OCI-LY1 (cell line): ENCODE measurements around the gene CSTF1.

ENCODE experiments used
- H2AFZ ChIP-seq: fragments of 200-600 bp; sonication (generic), shearing (Covaris generic); 2 replicates; pipeline ENCODE4 v1.6.0; 2014; ENCODE audit warnings: antibody characterized with exemption, mild to moderate bottlenecking, low read length
- H3F3A ChIP-seq: fragments of 200-600 bp; sonication (generic), shearing (Covaris generic); 2 replicates; pipeline ENCODE4 v1.6.0; 2014; ENCODE audit warnings: mild to moderate bottlenecking, antibody characterized with exemption, low read length, moderate library complexity; ENCODE audit not compliant: insufficient read depth
- H3K27ac ChIP-seq: fragments of 200-600 bp; sonication (generic); 2 replicates; pipeline ENCODE4 v1.5.1; 2014; ENCODE audit warnings: low read length, mixed run types, mild to moderate bottlenecking, low read depth; ENCODE audit not compliant: poor library complexity, severe bottlenecking
- H3K27me3 ChIP-seq: fragments of 200-600 bp; sonication (generic); 2 replicates; pipeline ENCODE4 v1.6.0; 2014; ENCODE audit warnings: antibody characterized with exemption, mild to moderate bottlenecking, low read length, moderate library complexity; ENCODE audit not compliant: insufficient read depth
- H3K36me3 ChIP-seq: fragments of 200-600 bp; sonication (generic); 2 replicates; pipeline ENCODE4 v1.6.1; 2014; ENCODE audit warnings: mild to moderate bottlenecking, antibody characterized with exemption, low read length, moderate library complexity, mixed read lengths; ENCODE audit not compliant: insufficient read depth
- H3K4me1 ChIP-seq: fragments of 200-600 bp; sonication (generic); 2 replicates; pipeline ENCODE4 v1.5.1; 2014; ENCODE audit warnings: mild to moderate bottlenecking, low read length, moderate library complexity; ENCODE audit not compliant: insufficient read depth, severe bottlenecking
- H3K4me2 ChIP-seq: fragments of 200-600 bp; sonication (generic), shearing (Covaris generic); 2 replicates; pipeline ENCODE4 v1.6.1; 2014; ENCODE audit warnings: low read length
- H3K4me3 ChIP-seq: fragments of 200-600 bp; sonication (generic); 2 replicates; pipeline ENCODE4 v1.5.1; 2014; ENCODE audit warnings: low read length, low read depth, mild to moderate bottlenecking, mixed read lengths; ENCODE audit not compliant: poor library complexity, severe bottlenecking
- H3K79me2 ChIP-seq: fragments of 200-600 bp; shearing (Covaris generic); 2 replicates; pipeline ENCODE4 v1.6.1; 2016; ENCODE audit warnings: mixed run types, low read length, mixed read lengths; ENCODE audit not compliant: insufficient read depth
- H3K9ac ChIP-seq: fragments of 200-600 bp; sonication (generic), shearing (Covaris generic); 2 replicates; pipeline ENCODE4 v1.6.1; 2014; ENCODE audit warnings: mild to moderate bottlenecking, low read length, mixed read lengths
- H3K9me2 ChIP-seq: fragments of 200-600 bp; sonication (generic), shearing (Covaris generic); 2 replicates; pipeline ENCODE4 v1.6.1; 2014; ENCODE audit warnings: low read depth, mild to moderate bottlenecking, low read length, mixed read lengths
- H3K9me3 ChIP-seq: fragments of 200-600 bp; shearing (Covaris generic); 2 replicates; pipeline ENCODE4 v1.6.1; 2014; ENCODE audit warnings: low read length, mixed read lengths
- H4K20me1 ChIP-seq: fragments of 200-600 bp; sonication (generic), shearing (Covaris generic); 2 replicates; pipeline ENCODE4 v1.6.0; 2016; ENCODE audit warnings: mild to moderate bottlenecking, low read length; ENCODE audit not compliant: insufficient read depth
- CTCF ChIP-seq: fragments of 200-600 bp; sonication (generic), shearing (Covaris generic); IDR thresholded peaks from 2 replicates; pipeline ENCODE4 v1.5.1; 2017; ENCODE audit warnings: mild to moderate bottlenecking, antibody characterized with exemption, low read length, moderate library complexity, mixed read lengths
- EZH2 ChIP-seq: fragments of 200-600 bp; sonication (generic), shearing (Covaris generic); IDR thresholded peaks from 2 replicates; pipeline ENCODE4 v1.8.0; 2017; ENCODE audit warnings: borderline replicate concordance, mixed run types, mild to moderate bottlenecking, antibody characterized with exemption, low read length, moderate library complexity, mixed read lengths

Gene CSTF1

GRCh38 chr20:56442389-56443365 lies 50.2 kb downstream of the CSTF1 start:
- H3K36me3 ChIP-seq, result no peaks in the 10 kb centered on the region
- no peak overlapping the region for H3K27ac ChIP-seq
- TF ChIP-seq CTCF (no peak), EZH2 (no peak)
- H3K4me2 ChIP-seq, result no peak overlapping the region
- no peaks in the 10 kb centered on the region for H3K79me2 ChIP-seq
- H4K20me1 ChIP-seq, result no peaks in the 10 kb centered on the region
- H3F3A ChIP-seq, result no peaks in the 10 kb centered on the region
- H3K9me2 ChIP-seq, result no peaks in the 10 kb centered on the region
- no peak overlapping the region for H2AFZ ChIP-seq
- H3K9ac ChIP-seq, result no peak overlapping the region
- no peaks in the 10 kb centered on the region for H3K9me3 ChIP-seq
- no peak overlapping the region for H3K4me3 ChIP-seq
- no peaks in the 10 kb centered on the region for H3K27me3 ChIP-seq
- no peaks in the 10 kb centered on the region for H3K4me1 ChIP-seq

- no peak overlapping the region for H2AFZ ChIP-seq
- no peaks in the 10 kb centered on the region for H4K20me1 ChIP-seq
These were observed 51.5 kb downstream of the CSTF1 start for GRCh38 chr20:56443654-56444540.

More at GRCh38 chr20:56443654-56444540, 51.5 kb downstream of the CSTF1 start:
- TF ChIP-seq EZH2 (no peak), CTCF (no peak)
- no peaks in the 10 kb centered on the region for H3K4me1 ChIP-seq
- H3K4me3 ChIP-seq, result no peak overlapping the region
- no peaks in the 10 kb centered on the region for H3K9me3 ChIP-seq
- H3F3A ChIP-seq, result no peaks in the 10 kb centered on the region
- H3K79me2 ChIP-seq, result no peaks in the 10 kb centered on the region
- no peaks in the 10 kb centered on the region for H3K9me2 ChIP-seq
- H3K27ac ChIP-seq, result no peak overlapping the region
- no peaks in the 10 kb centered on the region for H3K36me3 ChIP-seq
- H3K4me2 ChIP-seq, result no peak overlapping the region
- no peaks in the 10 kb centered on the region for H3K27me3 ChIP-seq
- no peak overlapping the region for H3K9ac ChIP-seq
